Measurements from ENCODE around the gene CHI3L1. TPM values are rescaled to one million over a fixed set of nuclear protein-coding genes. Genes with fewer than 3 reads are reported as not detected.
A peak's percentile ranks its signal among the peaks of the same experiment; 100 is the strongest.

CHI3L1 gene
- total and polyA plus RNA-seq, 2 donors (not counting 1 experiment from before 2014, with no cell fraction given), result 0.15 TPM; not detected in 1

GRCh38 chr1:203216274-203217138 is 30.0 kb upstream of the CHI3L1 start:
- TF ChIP-seq EZH2 (IDR thresholded peaks at IDR 0.05; ENCODE audit: borderline replicate concordance, insufficient read depth, low read depth, low read length, poor library complexity, severe bottlenecking) (no peak), CTCF (IDR thresholded peaks at IDR 0.05) (peak; percentile 91)
- Mint-ChIP-seq H3K27ac (no peak overlapping the region), H3K4me3 (no peak overlapping the region), H3K27me3 (peaks cover 9% of the 10 kb centered on the region), H3K9me3 (ENCODE audit: insufficient read depth) (no peaks in the 10 kb centered on the region), H3K4me1 (no peaks in the 10 kb centered on the region)
- H3K9me3 ChIP-seq (ENCODE audit: control extremely low read depth in 1 of 3, control insufficient read depth in 2 of 3, insufficient read depth in 1 of 3, low read length in 2 of 3), result no peaks in the 10 kb centered on the region
- peak overlapping the region; percentile 18 for H2AFZ ChIP-seq (ENCODE audit: insufficient read depth, low read depth, low read length, poor library complexity, severe bottlenecking)
- peak; percentile 75 for DNase-seq
- ATAC-seq (ENCODE audit: low read depth), result peak; percentile 36
- H3K27ac ChIP-seq (ENCODE audit: low read length in 2 of 2), result no peak overlapping the region
- intact Hi-C loops (cut with micrococcal nuclease), result loop anchor here (5.0 kb wide), 1 partner anchor 99 kb away; no protein-coding TSS in a partner anchor
- no peak overlapping the region for H3K9ac ChIP-seq (ENCODE audit: low read length)
- no peaks in the 10 kb centered on the region for H3K36me3 ChIP-seq (replicated peaks in 1 of 2; ENCODE audit: control extremely low read depth in 1 of 2, control insufficient read depth in 1 of 2, extremely low read depth in 1 of 2, insufficient read depth in 2 of 2, low read length in 1 of 2)
- H3K4me1 ChIP-seq (ENCODE audit: control insufficient read depth in 2 of 2, insufficient read depth in 2 of 2, low read length in 2 of 2), result no peaks in the 10 kb centered on the region
- CTCF ChIA-PET, result interaction anchor here (0.6 to 9.5 kb wide), 17 partner anchors 9 to 291 kb away, joined by 3 to 135 read pairs (median 4); no protein-coding TSS in a partner anchor
- WGBS (ENCODE audit: insufficient coverage), result 39% methylated on average over 19 of the region's 19 CpGs
- POLR2A ChIA-PET, result no interaction called here
- H3K27me3 ChIP-seq (replicated peaks in 1 of 4; ENCODE audit: control extremely low read depth in 1 of 4, control insufficient read depth in 3 of 4, insufficient read depth in 4 of 4, low read length in 3 of 4), result peaks cover 0 to 20% (median 0%) of the 10 kb centered on the region in 4 experiments
- H3K4me3 ChIP-seq (ENCODE audit: control extremely low read depth in 1 of 5, extremely low read depth in 1 of 5, insufficient read depth in 1 of 5, low read depth in 2 of 5, low read length in 4 of 5), result no peak overlapping the region
- H3K4me2 ChIP-seq (replicated peaks; ENCODE audit: low read depth, low read length, poor library complexity, severe bottlenecking), result no peak overlapping the region
- no peaks in the 10 kb centered on the region for H3K79me2 ChIP-seq (ENCODE audit: control insufficient read depth, insufficient read depth, low read length)
- H4K20me1 ChIP-seq (ENCODE audit: control insufficient read depth, insufficient read depth, low read length, poor library complexity, severe bottlenecking), result no peaks in the 10 kb centered on the region

GRCh38 chr1:203215573-203215972 is 29.1 kb upstream of the CHI3L1 start:
- Histone ChIP-seq H4K20me1 (ENCODE audit: control insufficient read depth, insufficient read depth, low read length, poor library complexity, severe bottlenecking) (no peaks in the 10 kb centered on the region), H3K36me3 (replicated peaks in 1 of 2; ENCODE audit: control extremely low read depth in 1 of 2, control insufficient read depth in 1 of 2, extremely low read depth in 1 of 2, insufficient read depth in 2 of 2, low read length in 1 of 2) (no peaks in the 10 kb centered on the region), H3K4me1 (ENCODE audit: control insufficient read depth in 2 of 2, insufficient read depth in 2 of 2, low read length in 2 of 2) (no peaks in the 10 kb centered on the region), H3K79me2 (ENCODE audit: control insufficient read depth, insufficient read depth, low read length) (no peaks in the 10 kb centered on the region), H3K27ac (ENCODE audit: low read length in 2 of 2) (no peak overlapping the region), H3K27me3 (replicated peaks in 1 of 4; ENCODE audit: control extremely low read depth in 1 of 4, control insufficient read depth in 3 of 4, insufficient read depth in 4 of 4, low read length in 3 of 4) (peaks cover 0 to 20% (median 0%) of the 10 kb centered on the region in 4 experiments), H3K9ac (ENCODE audit: low read length) (no peak overlapping the region), H2AFZ (ENCODE audit: insufficient read depth, low read depth, low read length, poor library complexity, severe bottlenecking) (no peak overlapping the region), H3K4me2 (replicated peaks; ENCODE audit: low read depth, low read length, poor library complexity, severe bottlenecking) (no peak overlapping the region), H3K4me3 (ENCODE audit: control extremely low read depth in 1 of 5, extremely low read depth in 1 of 5, insufficient read depth in 1 of 5, low read depth in 2 of 5, low read length in 4 of 5) (no peak overlapping the region), H3K9me3 (ENCODE audit: control extremely low read depth in 1 of 3, control insufficient read depth in 2 of 3, insufficient read depth in 1 of 3, low read length in 2 of 3) (no peaks in the 10 kb centered on the region)
- H3K4me3 Mint-ChIP-seq, result no peak overlapping the region
- no peaks in the 10 kb centered on the region for H3K4me1 Mint-ChIP-seq
- DNase-seq (no peak), ATAC-seq (ENCODE audit: low read depth) (no peak)
- H3K27ac Mint-ChIP-seq, result no peak overlapping the region
- WGBS (ENCODE audit: insufficient coverage), result 67% methylated on average over 6 of the region's 9 CpGs
- H3K27me3 Mint-ChIP-seq, result peaks cover 9% of the 10 kb centered on the region
- ChIA-PET POLR2A (no interaction called here), CTCF (interaction anchor here (0.6 to 9.5 kb wide), 19 partner anchors 9 to 874 kb away, joined by 3 to 135 read pairs (median 4); no protein-coding TSS in a partner anchor)
- H3K9me3 Mint-ChIP-seq (ENCODE audit: insufficient read depth), result no peaks in the 10 kb centered on the region
- TF ChIP-seq CTCF (IDR thresholded peaks at IDR 0.05) (no peak), EZH2 (IDR thresholded peaks at IDR 0.05; ENCODE audit: borderline replicate concordance, insufficient read depth, low read depth, low read length, poor library complexity, severe bottlenecking) (no peak)
- intact Hi-C loops (cut with micrococcal nuclease), result loop anchor here (5.0 kb wide), 1 partner anchor 98 kb away; no protein-coding TSS in a partner anchor

Measured in B cell (primary cell).